Measurements from ENCODE around the gene TAF11L2. TPM values are rescaled to one million over a fixed set of nuclear protein-coding genes. Genes with fewer than 3 reads are reported as not detected.
"Not testable (repeated sequence)": the region's sequence is repeated elsewhere in the genome, so short reads cannot be mapped to it uniquely, and the experiment has no call there.

TAF11L2 gene
- polyA plus RNA-seq, 1 donor (not counting 4 experiments of a cell fraction or from before 2014, with no cell fraction given) = not detected

DNA sequence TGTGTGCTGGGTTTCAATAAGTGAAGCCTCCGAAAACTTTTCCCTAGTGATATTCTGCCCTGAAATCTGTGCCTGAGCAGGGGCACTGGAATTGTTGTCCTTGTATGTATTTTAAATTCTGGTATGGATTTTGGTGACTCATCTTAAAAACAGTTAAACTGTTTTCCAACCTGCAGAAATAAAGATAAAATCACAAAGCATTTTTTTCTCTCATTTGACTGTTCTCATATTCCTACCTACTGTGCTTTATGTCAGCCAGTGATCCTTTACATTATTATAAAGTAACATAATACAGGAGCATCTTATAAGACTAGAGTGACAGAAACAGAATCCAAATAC lies 10.9 kb upstream of the TAF11L2 start:
- H3K4me3 ChIP-seq (ENCODE audit: control insufficient read depth in 2 of 3, extremely low read depth in 1 of 3, insufficient read depth in 2 of 3, low read depth in 1 of 3, low read length in 3 of 3) = no peak overlapping the region
- H3K9me3 ChIP-seq (ENCODE audit: control insufficient read depth, low read depth, low read length) = no peaks in the 10 kb centered on the region
- H3K4me1 ChIP-seq (ENCODE audit: control insufficient read depth, extremely low read depth, insufficient read depth, low read length) = no peaks in the 10 kb centered on the region
- no peaks in the 10 kb centered on the region for H3K79me2 ChIP-seq (ENCODE audit: control insufficient read depth, insufficient read depth, low read length)
- H3K27me3 ChIP-seq (ENCODE audit: control insufficient read depth, extremely low read depth, insufficient read depth, low read length) = no peaks in the 10 kb centered on the region
- dilution Hi-C loops (cut with MboI; ENCODE audit: extremely low pct_ligation_motif_present, low sequenced_read_pairs) = no loop called here
- no peak for TF ChIP-seq EZH2 (IDR thresholded peaks at IDR 0.05; ENCODE audit: low read length)
- TF ChIP-seq, protein P1, sequence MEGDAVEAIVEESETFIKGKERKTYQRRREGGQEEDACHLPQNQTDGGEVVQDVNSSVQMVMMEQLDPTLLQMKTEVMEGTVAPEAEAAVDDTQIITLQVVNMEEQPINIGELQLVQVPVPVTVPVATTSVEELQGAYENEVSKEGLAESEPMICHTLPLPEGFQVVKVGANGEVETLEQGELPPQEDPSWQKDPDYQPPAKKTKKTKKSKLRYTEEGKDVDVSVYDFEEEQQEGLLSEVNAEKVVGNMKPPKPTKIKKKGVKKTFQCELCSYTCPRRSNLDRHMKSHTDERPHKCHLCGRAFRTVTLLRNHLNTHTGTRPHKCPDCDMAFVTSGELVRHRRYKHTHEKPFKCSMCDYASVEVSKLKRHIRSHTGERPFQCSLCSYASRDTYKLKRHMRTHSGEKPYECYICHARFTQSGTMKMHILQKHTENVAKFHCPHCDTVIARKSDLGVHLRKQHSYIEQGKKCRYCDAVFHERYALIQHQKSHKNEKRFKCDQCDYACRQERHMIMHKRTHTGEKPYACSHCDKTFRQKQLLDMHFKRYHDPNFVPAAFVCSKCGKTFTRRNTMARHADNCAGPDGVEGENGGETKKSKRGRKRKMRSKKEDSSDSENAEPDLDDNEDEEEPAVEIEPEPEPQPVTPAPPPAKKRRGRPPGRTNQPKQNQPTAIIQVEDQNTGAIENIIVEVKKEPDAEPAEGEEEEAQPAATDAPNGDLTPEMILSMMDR (optimal IDR thresholded peaks at IDR 0.05 in 1 of 3, IDR thresholded peaks at IDR 0.05 in 1 of 3, conservative IDR thresholded peaks at IDR 0.05 in 1 of 3; ENCODE audit: extremely low read depth in 1 of 3, insufficient read depth in 2 of 3, low read length in 3 of 3) = no peak
- no peak overlapping the region for H2AFZ ChIP-seq (ENCODE audit: control insufficient read depth, low read length)
- no peak overlapping the region for H3K27ac ChIP-seq (ENCODE audit: control insufficient read depth, insufficient read depth, low read length)
- H3K9me1 ChIP-seq (ENCODE audit: control insufficient read depth, extremely low read depth, insufficient read depth, low read length) = no peaks in the 10 kb centered on the region
- no peak overlapping the region for H3K4me2 ChIP-seq (ENCODE audit: control insufficient read depth, extremely low read depth, insufficient read depth, low read depth, low read length)
- H4K20me1 ChIP-seq (ENCODE audit: control insufficient read depth, extremely low read depth, insufficient read depth, low read length) = no peaks in the 10 kb centered on the region
- DNase-seq (ENCODE audit: low read depth, low spot score) = no peak
- no peak for FAIRE-seq
- H3K36me3 ChIP-seq (ENCODE audit: control insufficient read depth in 2 of 2, extremely low read depth in 1 of 2, insufficient read depth in 2 of 2, low read length in 2 of 2) = no peaks in the 10 kb centered on the region
- no peak overlapping the region for H3K9ac ChIP-seq (ENCODE audit: control insufficient read depth, extremely low read depth, insufficient read depth, low read length)

DNA sequence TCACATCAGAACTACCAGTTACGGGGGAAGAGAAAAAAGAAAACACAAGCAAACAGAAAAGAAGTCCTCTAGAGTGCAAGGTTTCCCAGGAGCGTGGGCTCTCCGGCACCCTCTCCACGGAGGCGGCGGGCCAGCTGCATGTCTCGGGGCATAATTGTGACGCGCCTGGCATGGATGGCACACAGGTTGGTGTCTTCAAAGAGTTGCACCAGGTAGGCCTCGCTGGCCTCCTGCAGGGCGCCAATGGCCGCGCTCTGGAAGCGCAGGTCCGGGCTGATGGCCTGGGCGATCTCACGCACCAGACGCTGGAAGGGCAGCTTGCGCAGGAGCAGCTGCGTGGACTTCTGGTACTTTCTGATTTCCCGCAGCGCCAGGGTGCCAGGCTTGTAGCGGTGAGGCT lies 6.8 kb upstream of the TAF11L2 start:
- dilution Hi-C loops (cut with MboI; ENCODE audit: extremely low pct_ligation_motif_present, low sequenced_read_pairs); H3K4me1 ChIP-seq (ENCODE audit: control insufficient read depth, extremely low read depth, insufficient read depth, low read length); H3K4me2 ChIP-seq (ENCODE audit: control insufficient read depth, extremely low read depth, insufficient read depth, low read depth, low read length); H4K20me1 ChIP-seq (ENCODE audit: control insufficient read depth, extremely low read depth, insufficient read depth, low read length); H3K27me3 ChIP-seq (ENCODE audit: control insufficient read depth, extremely low read depth, insufficient read depth, low read length); H3K9ac ChIP-seq (ENCODE audit: control insufficient read depth, extremely low read depth, insufficient read depth, low read length); H3K9me1 ChIP-seq (ENCODE audit: control insufficient read depth, extremely low read depth, insufficient read depth, low read length); DNase-seq (ENCODE audit: low read depth, low spot score); H3K79me2 ChIP-seq (ENCODE audit: control insufficient read depth, insufficient read depth, low read length); FAIRE-seq; H2AFZ ChIP-seq (ENCODE audit: control insufficient read depth, low read length); H3K4me3 ChIP-seq (ENCODE audit: control insufficient read depth in 2 of 3, extremely low read depth in 1 of 3, insufficient read depth in 2 of 3, low read depth in 1 of 3, low read length in 3 of 3); H3K9me3 ChIP-seq (ENCODE audit: control insufficient read depth, low read depth, low read length); H3K27ac ChIP-seq (ENCODE audit: control insufficient read depth, insufficient read depth, low read length); H3K36me3 ChIP-seq (ENCODE audit: control insufficient read depth in 2 of 2, extremely low read depth in 1 of 2, insufficient read depth in 2 of 2, low read length in 2 of 2): not testable (repeated sequence)

- dilution Hi-C loops (cut with MboI; ENCODE audit: extremely low pct_ligation_motif_present, low sequenced_read_pairs) = no loop called here
- FAIRE-seq (no peak), DNase-seq (ENCODE audit: low read depth, low spot score) (no peak)
- Histone ChIP-seq H3K4me2 (ENCODE audit: control insufficient read depth, extremely low read depth, insufficient read depth, low read depth, low read length) (no peak overlapping the region), H3K9me3 (ENCODE audit: control insufficient read depth, low read depth, low read length) (no peaks in the 10 kb centered on the region), H3K79me2 (ENCODE audit: control insufficient read depth, insufficient read depth, low read length) (no peaks in the 10 kb centered on the region), H3K36me3 (ENCODE audit: control insufficient read depth in 2 of 2, extremely low read depth in 1 of 2, insufficient read depth in 2 of 2, low read length in 2 of 2) (no peaks in the 10 kb centered on the region), H3K4me3 (ENCODE audit: control insufficient read depth in 2 of 3, extremely low read depth in 1 of 3, insufficient read depth in 2 of 3, low read depth in 1 of 3, low read length in 3 of 3) (no peak overlapping the region), H3K27ac (ENCODE audit: control insufficient read depth, insufficient read depth, low read length) (no peak overlapping the region), H3K27me3 (ENCODE audit: control insufficient read depth, extremely low read depth, insufficient read depth, low read length) (no peaks in the 10 kb centered on the region), H3K9me1 (ENCODE audit: control insufficient read depth, extremely low read depth, insufficient read depth, low read length) (no peaks in the 10 kb centered on the region), H4K20me1 (ENCODE audit: control insufficient read depth, extremely low read depth, insufficient read depth, low read length) (no peaks in the 10 kb centered on the region), H3K9ac (ENCODE audit: control insufficient read depth, extremely low read depth, insufficient read depth, low read length) (no peak overlapping the region), H2AFZ (ENCODE audit: control insufficient read depth, low read length) (no peak overlapping the region), H3K4me1 (ENCODE audit: control insufficient read depth, extremely low read depth, insufficient read depth, low read length) (no peaks in the 10 kb centered on the region)
- no peak for TF ChIP-seq EZH2 (IDR thresholded peaks at IDR 0.05; ENCODE audit: low read length)
- TF ChIP-seq, protein P1 (optimal IDR thresholded peaks at IDR 0.05 in 1 of 3, IDR thresholded peaks at IDR 0.05 in 1 of 3, conservative IDR thresholded peaks at IDR 0.05 in 1 of 3; ENCODE audit: extremely low read depth in 1 of 3, insufficient read depth in 2 of 3, low read length in 3 of 3) = no peak
These were observed 5.3 kb upstream of the TAF11L2 start for GRCh38 chr5:17492770-17493169.
